Hematopoietic multipotent progenitor cell (in vitro differentiated cells): ENCODE results near the gene TMEM38A. TPM values are rescaled to one million over a fixed set of nuclear protein-coding genes. Genes with fewer than 3 reads are reported as not detected.

Source experiments
- DNase-seq, 3 donors: peaks; one replicate each; pipeline ENCODE4 v3.0.0-alpha.2; 2011 to 2015; ENCODE audit warnings: low read depth in 2 of 3, low spot score in 2 of 3
- small RNA-seq: library from RNA; depleted of rRNA; stranded (forward); fragments of <200 nt; gene quantifications from one replicate; pipeline ENCODE3, GENCODE V24; 2012
- total RNA-seq: library from RNA; depleted of rRNA; stranded (reverse); fragments of >200 nt; gene quantifications from one replicate; pipeline ENCODE4 v1.2.3, GENCODE V29; 2012

The TMEM38A gene
- total RNA-seq, 1 donor: 0.54 TPM

- peak in 1 of 3 donors; percentile 6 for DNase-seq
Measured at GRCh38 chr19:16739546-16739945, 78.6 kb downstream of the TMEM38A start.

Small RNA genes lying within 50 kb of the gene (small RNA-seq; reads per million reads assigned to genes)
- gene AC008737.2: not detected

Other genes with a start within 250 kb of the TMEM38A start
- 21.3 TPM for gene EPS15L1, start 189.2 kb upstream of the TMEM38A start, total RNA-seq
- not detected for gene CALR3, start 165.0 kb upstream of the TMEM38A start, total RNA-seq
- gene C19orf44, start 164.7 kb upstream of the TMEM38A start, total RNA-seq: 3.2 TPM
- gene CHERP, start 118.7 kb upstream of the TMEM38A start, total RNA-seq: 13.2 TPM
- gene SLC35E1, start 88.7 kb upstream of the TMEM38A start, total RNA-seq: 49.3 TPM
- 9.2 TPM for gene MED26, start 32.9 kb upstream of the TMEM38A start, total RNA-seq
- gene SMIM7, start 995 bp upstream of the TMEM38A start, total RNA-seq: 32.9 TPM
- gene NWD1, start 58.7 kb downstream of the TMEM38A start, total RNA-seq: not detected
- 32.0 TPM for gene SIN3B, start 168.3 kb downstream of the TMEM38A start, total RNA-seq
- 2.4 TPM for gene F2RL3, start 227.9 kb downstream of the TMEM38A start, total RNA-seq